ENCODE measurements around the gene PIEZO1.
"Not testable (repeated sequence)": the region's sequence is repeated elsewhere in the genome, so short reads cannot be mapped to it uniquely, and the experiment has no call there.

Gene PIEZO1

GRCh38 chr16:88828711-88829110 lies 43.7 kb upstream of the PIEZO1 start:
- no peak overlapping the region for H3K27ac ChIP-seq
- TF ChIP-seq CTCF (IDR thresholded peaks at IDR 0.05) (no peak), ZFX (IDR thresholded peaks at IDR 0.05; ENCODE audit: borderline replicate concordance) (no peak)

GRCh38 chr16:88827727-88828126 lies 42.7 kb upstream of the PIEZO1 start:
- H3K27ac ChIP-seq, result no peak overlapping the region
- TF ChIP-seq ZFX (IDR thresholded peaks at IDR 0.05; ENCODE audit: borderline replicate concordance) (no peak), CTCF (IDR thresholded peaks at IDR 0.05) (no peak)

- no peak overlapping the region for H3K27ac ChIP-seq
- TF ChIP-seq ZFX (IDR thresholded peaks at IDR 0.05; ENCODE audit: borderline replicate concordance), result no peak
Measured at GRCh38 chr16:88826070-88826840, 41.2 kb upstream of the PIEZO1 start.

GRCh38 chr16:88825146-88825545 lies 40.1 kb upstream of the PIEZO1 start:
- H3K27ac ChIP-seq, result no peak overlapping the region
- TF ChIP-seq ZFX (IDR thresholded peaks at IDR 0.05; ENCODE audit: borderline replicate concordance) (no peak), CTCF (IDR thresholded peaks at IDR 0.05) (no peak)

GRCh38 chr16:88824256-88825077 lies 39.4 kb upstream of the PIEZO1 start:
- no peak overlapping the region for H3K27ac ChIP-seq

GRCh38 chr16:88823646-88824045 lies 38.6 kb upstream of the PIEZO1 start:
- H3K27ac ChIP-seq, result not testable (repeated sequence)

More at GRCh38 chr16:88824256-88825077, 39.4 kb upstream of the PIEZO1 start:
- TF ChIP-seq ZFX (IDR thresholded peaks at IDR 0.05; ENCODE audit: borderline replicate concordance) (no peak), CTCF (IDR thresholded peaks at IDR 0.05) (peak; percentile 10; the same call in 1 of the 2 replicates)

- no peak overlapping the region for H3K27ac ChIP-seq
- TF ChIP-seq ZFX (IDR thresholded peaks at IDR 0.05; ENCODE audit: borderline replicate concordance), result no peak
- TF ChIP-seq CTCF (IDR thresholded peaks at IDR 0.05), result no peak
Measured at GRCh38 chr16:88822281-88823040, 37.4 kb upstream of the PIEZO1 start.

Measured in 22Rv1 (cell line).